ENCODE data around the gene TRIM47. TPM values are rescaled to one million over a fixed set of nuclear protein-coding genes. Genes with fewer than 3 reads are reported as not detected.
"Not testable (repeated sequence)": the region's sequence is repeated elsewhere in the genome, so short reads cannot be mapped to it uniquely, and the experiment has no call there.

The TRIM47 gene
- total RNA-seq, 1 experiment from 2014 or later: 2.7 TPM

DNA sequence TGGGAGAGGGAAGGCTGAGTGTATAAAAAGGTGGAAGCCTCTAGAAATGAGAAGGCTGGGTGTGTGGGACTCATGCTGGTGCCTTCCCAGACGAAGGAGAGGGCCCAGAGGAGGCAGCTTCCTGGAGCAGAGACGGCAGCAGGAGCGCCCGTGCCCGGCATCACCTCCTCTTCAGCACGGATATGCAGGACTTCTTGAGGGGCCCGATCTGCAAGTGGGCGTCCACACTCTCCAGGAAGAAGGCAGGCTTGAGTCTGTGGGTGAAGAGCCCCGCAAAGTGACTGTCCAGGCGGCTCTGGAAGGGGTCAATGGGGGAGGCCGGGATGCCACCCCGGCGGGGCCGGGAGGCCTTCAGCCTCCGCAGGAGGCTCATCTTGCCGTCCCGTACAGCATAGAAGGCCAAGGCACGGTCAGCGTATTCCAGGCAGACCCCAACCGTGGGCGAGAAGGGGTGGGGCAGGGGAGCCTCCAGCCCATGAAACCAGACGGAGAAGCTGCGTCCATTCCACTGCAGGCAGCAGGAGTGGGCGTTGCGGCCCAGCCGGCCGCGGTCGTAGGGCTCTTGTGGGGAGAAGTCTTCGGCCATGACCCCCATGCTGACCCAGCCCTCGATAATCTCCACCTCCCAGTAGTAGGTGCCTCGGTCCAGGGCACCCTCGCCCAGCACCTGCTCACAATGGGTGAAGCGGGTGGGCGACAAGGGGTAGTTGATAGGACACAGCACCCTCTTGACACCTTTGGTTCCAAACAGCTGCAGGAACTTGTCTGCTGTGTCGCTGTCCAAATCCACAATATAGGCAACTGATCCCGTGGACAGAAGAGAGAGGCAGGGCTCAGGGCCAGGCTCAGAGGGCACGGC is 3.8 kb downstream of the TRIM47 start:
- no peak for DNase-seq (ENCODE audit: low spot score)
- in situ Hi-C loops (cut with HindIII; ENCODE audit: low sequenced_read_pairs): no loop called here

- DNase-seq (ENCODE audit: low spot score): no peak
- in situ Hi-C loops (cut with HindIII; ENCODE audit: low sequenced_read_pairs): no loop called here
Observed at GRCh38 chr17:75873587-75874322, 4.6 kb downstream of the TRIM47 start.

DNA sequence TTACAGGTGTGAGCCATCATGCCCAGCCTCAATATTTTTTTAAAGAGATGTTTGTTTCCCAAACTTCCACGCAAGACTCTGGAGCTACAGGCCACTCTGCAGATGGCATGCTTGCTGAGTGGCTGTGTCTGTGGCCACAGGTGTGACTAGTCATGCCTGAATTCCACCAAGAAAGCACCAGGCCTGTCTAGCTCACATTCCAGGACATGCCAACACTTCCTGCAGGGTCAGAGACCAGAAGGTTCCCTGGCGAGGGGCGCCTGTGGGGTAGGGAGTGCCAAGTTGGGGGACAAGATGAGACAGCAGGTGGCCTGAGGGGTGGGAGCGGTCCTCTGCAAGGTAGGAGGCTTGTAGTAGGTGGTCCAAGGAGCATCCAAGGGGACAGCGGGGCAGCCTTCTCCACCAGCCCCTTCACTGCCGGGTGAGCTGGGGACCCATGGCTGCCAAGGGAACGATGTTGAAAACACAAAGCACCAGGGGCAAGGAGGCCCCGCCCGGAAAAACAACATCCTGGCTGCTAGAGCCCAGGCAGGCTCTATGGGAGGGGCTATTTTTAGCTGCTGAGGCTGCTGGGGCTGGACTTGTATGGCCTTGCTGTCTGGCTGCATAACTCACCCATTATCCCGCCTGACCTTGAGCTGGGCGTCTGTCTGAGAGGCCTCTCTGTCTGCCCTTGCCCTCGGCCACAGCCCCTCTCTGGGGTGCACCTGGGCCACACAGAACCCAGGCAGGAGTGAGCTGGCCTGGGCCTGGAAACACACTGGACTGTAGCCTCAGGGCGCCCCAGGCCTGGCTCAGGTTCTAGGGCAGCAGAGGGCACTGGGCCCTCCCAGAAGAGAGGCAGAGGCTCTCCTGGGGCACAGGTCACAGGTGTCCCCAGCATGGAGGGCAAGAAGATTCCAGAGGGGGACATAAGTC is 5.7 kb downstream of the TRIM47 start:
- no peak for DNase-seq (ENCODE audit: low spot score)
- in situ Hi-C loops (cut with HindIII; ENCODE audit: low sequenced_read_pairs): no loop called here

- in situ Hi-C loops (cut with HindIII; ENCODE audit: low sequenced_read_pairs); DNase-seq (ENCODE audit: low spot score): not testable (repeated sequence)
Observed at GRCh38 chr17:75870228-75870627, 8.2 kb downstream of the TRIM47 start.

- DNase-seq (ENCODE audit: low spot score): peak; percentile 53
- in situ Hi-C loops (cut with HindIII; ENCODE audit: low sequenced_read_pairs): no loop called here
Observed at GRCh38 chr17:75869282-75870141, 8.9 kb downstream of the TRIM47 start.

DNA sequence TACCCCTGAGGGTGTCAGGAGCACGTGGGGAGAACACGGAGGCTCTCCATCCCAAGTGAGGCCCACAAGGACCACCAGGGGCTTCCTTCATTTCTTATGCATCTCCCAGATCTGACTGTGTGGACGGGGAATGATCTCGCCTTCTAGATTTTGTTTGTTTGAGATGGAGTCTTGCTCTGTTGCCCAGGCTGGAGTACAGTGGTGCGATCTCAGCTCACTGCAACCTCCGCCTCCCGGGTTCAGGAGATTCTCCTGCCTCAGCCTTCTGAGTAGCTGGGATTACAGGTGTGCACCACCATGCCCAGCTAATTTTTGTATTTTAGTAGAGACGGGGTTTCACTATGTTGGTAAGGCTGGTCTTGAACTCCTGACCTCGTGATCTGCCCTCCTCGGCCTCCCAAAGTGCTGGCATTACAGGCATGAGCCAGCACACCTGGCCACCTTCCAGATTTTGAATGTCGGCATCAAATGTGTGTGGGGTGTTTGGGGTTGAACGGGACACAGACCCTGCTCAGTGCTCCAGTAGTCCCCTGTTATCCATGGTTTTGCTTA is 9.6 kb downstream of the TRIM47 start:
- in situ Hi-C loops (cut with HindIII; ENCODE audit: low sequenced_read_pairs); DNase-seq (ENCODE audit: low spot score): not testable (repeated sequence)

DNA sequence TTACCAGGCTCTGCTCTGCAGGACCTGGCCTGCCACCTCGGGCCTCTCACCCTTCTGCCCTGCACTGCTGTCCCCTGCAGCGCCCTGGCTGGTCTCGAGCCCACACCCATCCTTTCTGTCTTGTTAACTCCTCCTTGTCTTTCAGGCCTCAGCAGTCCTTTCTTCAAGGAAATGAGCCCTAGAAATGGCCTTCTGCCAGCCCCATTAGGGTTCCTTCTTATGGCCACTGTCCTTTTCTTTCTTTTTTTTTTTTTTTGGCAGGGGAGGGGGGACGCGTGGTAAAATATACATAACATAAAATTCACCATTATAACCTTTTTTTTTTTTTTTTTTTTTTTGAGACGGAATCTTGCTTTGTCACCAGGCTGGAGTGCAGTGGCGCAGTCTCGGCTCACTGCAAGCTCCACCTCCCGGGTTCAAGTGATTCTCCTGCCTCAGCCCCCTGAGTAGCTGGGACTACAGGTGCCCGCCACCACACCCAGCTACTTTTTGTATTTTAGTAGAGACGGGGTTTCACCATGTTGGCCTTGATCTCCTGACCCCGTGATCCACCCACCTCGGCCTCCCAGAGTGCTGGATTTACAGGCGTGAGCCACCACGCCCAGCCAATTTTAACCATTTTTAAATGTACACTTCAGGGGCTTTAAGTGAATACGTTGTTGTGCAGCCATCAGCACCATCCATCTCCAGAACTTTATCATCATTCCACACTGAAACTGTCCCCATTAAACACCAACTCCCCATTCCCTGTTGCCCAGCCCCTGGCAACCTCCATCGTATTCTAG is 12.8 kb downstream of the TRIM47 start:
- DNase-seq (ENCODE audit: low spot score); in situ Hi-C loops (cut with HindIII; ENCODE audit: low sequenced_read_pairs): not testable (repeated sequence)

- DNase-seq (ENCODE audit: low spot score); in situ Hi-C loops (cut with HindIII; ENCODE audit: low sequenced_read_pairs): not testable (repeated sequence)
Observed at GRCh38 chr17:75864887-75865286, 13.5 kb downstream of the TRIM47 start.

DNA sequence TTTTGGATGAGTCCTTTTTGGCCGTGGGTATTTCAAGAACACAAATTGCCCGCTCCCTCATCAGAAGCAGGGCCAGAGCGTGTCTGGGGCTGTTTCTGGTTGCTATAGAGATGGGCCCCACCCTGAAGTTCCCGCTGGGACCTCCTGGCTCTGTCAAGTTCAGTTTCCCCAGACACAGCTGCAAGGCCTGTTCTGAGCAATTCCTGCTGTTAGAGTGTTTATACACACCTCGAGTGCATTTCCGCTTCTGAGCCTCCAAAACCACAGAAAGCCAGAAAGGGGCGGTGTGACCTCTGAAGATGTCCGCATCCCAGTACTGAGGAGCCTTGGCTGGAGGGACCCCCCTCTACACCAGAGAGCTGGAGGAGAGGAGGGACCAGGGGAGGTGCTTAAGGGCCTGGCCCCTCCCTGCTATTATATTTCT is 13.9 kb downstream of the TRIM47 start:
- in situ Hi-C loops (cut with HindIII; ENCODE audit: low sequenced_read_pairs): no loop called here

GRCh38 chr17:75861927-75862317 is 16.5 kb downstream of the TRIM47 start:
- in situ Hi-C loops (cut with HindIII; ENCODE audit: low sequenced_read_pairs): no loop called here

More for the DNA sequence above, 13.9 kb downstream of the TRIM47 start:
- DNase-seq (ENCODE audit: low spot score): no peak

GRCh38 chr17:75859358-75859757 is 19.0 kb downstream of the TRIM47 start:
- in situ Hi-C loops (cut with HindIII; ENCODE audit: low sequenced_read_pairs); DNase-seq (ENCODE audit: low spot score): not testable (repeated sequence)

More at GRCh38 chr17:75861927-75862317, 16.5 kb downstream of the TRIM47 start:
- DNase-seq (ENCODE audit: low spot score): no peak

GRCh38 chr17:75856062-75856756 is 22.2 kb downstream of the TRIM47 start:
- DNase-seq (ENCODE audit: low spot score): peak; percentile 56
- in situ Hi-C loops (cut with HindIII; ENCODE audit: low sequenced_read_pairs): no loop called here

GRCh38 chr17:75855310-75856061 is 22.9 kb downstream of the TRIM47 start, which contains the start of gene WBP2:
Gene WBP2 (minus strand): TSS chr17:75855335. CDS start chr17:75855297, 38 bp downstream.
- in situ Hi-C loops (cut with HindIII; ENCODE audit: low sequenced_read_pairs): no loop called here
- DNase-seq (ENCODE audit: low spot score): peak; percentile 100

- in situ Hi-C loops (cut with HindIII; ENCODE audit: low sequenced_read_pairs): no loop called here
- DNase-seq (ENCODE audit: low spot score): no peak
Observed at GRCh38 chr17:75854881-75855309, 23.5 kb downstream of the TRIM47 start.

DNA sequence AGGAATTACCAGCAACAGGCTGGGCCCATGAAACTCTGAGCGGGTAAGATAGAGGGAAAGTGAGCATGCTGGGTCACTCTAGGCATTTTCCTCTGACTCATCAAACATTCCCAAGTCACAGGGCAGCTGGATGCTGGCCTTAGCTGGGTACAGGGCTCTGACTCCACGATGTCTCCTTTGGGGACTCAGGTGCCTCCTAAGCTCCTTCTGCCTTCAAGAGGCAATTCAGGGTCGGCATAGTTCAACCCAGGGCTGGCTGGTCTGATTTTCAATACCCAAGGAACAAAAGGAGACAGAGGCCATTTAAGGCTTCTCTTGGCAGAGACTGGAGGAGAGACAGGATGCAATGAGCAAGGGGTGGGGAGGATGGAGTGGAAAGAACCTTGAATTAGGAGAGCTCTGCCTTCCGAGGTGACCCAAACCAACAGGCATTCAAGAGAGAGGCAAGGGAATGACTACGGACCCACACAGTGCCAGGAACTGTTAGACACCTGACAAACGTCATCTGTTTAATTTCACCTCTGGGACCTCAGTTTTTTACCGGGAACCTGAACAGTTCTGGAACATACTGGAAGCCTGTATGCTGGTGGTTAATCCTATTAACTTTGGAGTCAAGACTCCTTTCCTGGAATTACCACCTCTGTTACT is 24.2 kb downstream of the TRIM47 start:
- peak; percentile 25 for DNase-seq (ENCODE audit: low spot score)
- in situ Hi-C loops (cut with HindIII; ENCODE audit: low sequenced_read_pairs): no loop called here
